Fibroblast of lung (primary cell): ENCODE measurements around the gene SMC6. TPM values are rescaled to one million over a fixed set of nuclear protein-coding genes. Genes with fewer than 3 reads are reported as not detected.

Source experiments
- DNase-seq, 2 donors: peaks; one replicate each; pipeline versions ENCODE4 v3.0.0 to v3.0.0-alpha.2; 2010; ENCODE audit warnings: low read depth in 2 of 2
- H2AFZ ChIP-seq: 2 replicates; pipeline ENCODE4 v1.5.1; 2012; ENCODE audit warnings: low read length, control low read depth, inconsistent platforms
- H3K27ac ChIP-seq: 2 replicates; pipeline ENCODE4 v1.5.1; 2011; ENCODE audit warnings: low read length, control low read depth; ENCODE audit not compliant: insufficient read depth
- H3K27me3 ChIP-seq: 2 replicates; pipeline ENCODE4 v1.5.1; 2011; ENCODE audit warnings: mild to moderate bottlenecking, low read length; ENCODE audit not compliant: control insufficient read depth, insufficient read depth
- H3K36me3 ChIP-seq: 2 replicates; pipeline ENCODE4 v1.5.1; 2011; ENCODE audit warnings: low read length; ENCODE audit not compliant: control insufficient read depth, insufficient read depth
- H3K4me1 ChIP-seq: 2 replicates; pipeline ENCODE4 v1.5.1; 2011; ENCODE audit warnings: low read length; ENCODE audit not compliant: control insufficient read depth, insufficient read depth; ENCODE audit errors: extremely low read depth
- H3K4me2 ChIP-seq: 2 replicates; pipeline ENCODE4 v1.5.1; 2011; ENCODE audit warnings: low read length, control low read depth; ENCODE audit not compliant: insufficient read depth; ENCODE audit errors: extremely low read depth
- H3K4me3 ChIP-seq, 4 experiments: fragments of 200-600 bp in 1 of 4; sonication (generic) in 1 of 4; replicated peaks in 1 of 4; 2 replicates each; pipeline ENCODE4 v1.5.1; 2011 to 2016; ENCODE audit warnings: low read length in 4 of 4, low read depth in 3 of 4, mild to moderate bottlenecking in 3 of 4, control low read depth in 2 of 4, inconsistent platforms in 1 of 4, mixed read lengths in 1 of 4; ENCODE audit not compliant: insufficient read depth in 1 of 4; ENCODE audit errors: control extremely low read depth in 1 of 4
- H3K79me2 ChIP-seq: 2 replicates; pipeline ENCODE4 v1.5.1; 2012; ENCODE audit warnings: mild to moderate bottlenecking, low read length, inconsistent platforms; ENCODE audit not compliant: control insufficient read depth, insufficient read depth
- H3K9ac ChIP-seq: 2 replicates; pipeline ENCODE4 v1.5.1; 2011; ENCODE audit warnings: mild to moderate bottlenecking, low read length, control low read depth; ENCODE audit not compliant: insufficient read depth
- H3K9me3 ChIP-seq: 2 replicates; pipeline ENCODE4 v1.5.1; 2012; ENCODE audit warnings: low read depth, low read length; ENCODE audit not compliant: control insufficient read depth, insufficient read depth
- H4K20me1 ChIP-seq: 2 replicates; pipeline ENCODE4 v1.5.1; 2011; ENCODE audit warnings: low read length; ENCODE audit not compliant: control insufficient read depth, insufficient read depth; ENCODE audit errors: extremely low read depth
- EZH2 ChIP-seq: IDR thresholded peaks from 2 replicates; pipeline ENCODE4 v1.5.1; 2012; ENCODE audit warnings: low read length, control low read depth, mild to moderate bottlenecking; ENCODE audit errors: missing control alignments
- polyA plus RNA-seq, 2 donors: library from polyadenylated mRNA; depleted of rRNA in 1 of 2; stranded (reverse) in 1 of 2; unstranded in 1 of 2; fragments of >200 nt; gene quantifications; 2 replicates each; pipeline ENCODE4 v1.2.1, GENCODE V29; 2011 to 2012; ENCODE audit warnings: missing spikeins in 1 of 2
- total RNA-seq: library from RNA; depleted of rRNA; stranded (reverse); fragments of >200 nt; gene quantifications from 2 replicates; pipeline ENCODE4 v1.2.1, GENCODE V29; 2014
- TF ChIP-seq, protein P1 (sequence below), 2 donors: IDR thresholded peaks in 1 of 2; conservative IDR thresholded peaks in 1 of 2; 1 replicate in 1 of 2; 2 replicates in 1 of 2; pipeline ENCODE4 v1.5.1; 2011 to 2012; ENCODE audit warnings: low read length in 2 of 2, control low read depth in 1 of 2, inconsistent platforms in 1 of 2, low read depth in 1 of 2, mild to moderate bottlenecking in 1 of 2

SMC6 gene
- total and polyA plus RNA-seq, 2 donors (not counting 1 experiment from before 2014, with no cell fraction given): 17.9 to 22.8 TPM

DNA sequence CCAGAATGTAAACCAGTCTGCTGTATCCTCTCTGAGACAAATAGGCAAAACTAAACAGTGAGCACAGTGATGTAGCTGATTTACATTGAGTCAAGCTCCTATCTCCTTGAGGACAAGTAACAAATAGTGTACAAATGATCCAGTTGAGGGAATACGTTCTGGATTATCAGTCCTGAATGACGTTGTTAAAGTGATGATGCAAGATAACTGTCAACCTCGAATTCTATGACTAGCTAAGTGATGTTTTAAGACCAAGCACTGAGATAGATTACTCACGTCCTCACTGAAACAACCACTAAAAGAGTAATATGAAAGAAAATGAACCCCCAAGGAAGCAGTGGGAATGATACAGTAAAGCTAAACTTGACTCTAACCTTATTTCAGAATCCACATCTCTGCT, 46.8 kb downstream of the SMC6 start:
- Histone ChIP-seq H3K27me3 (no peaks in the 10 kb centered on the region), H3K27ac (no peak overlapping the region), H4K20me1 (no peaks in the 10 kb centered on the region), H3K9me3 (no peaks in the 10 kb centered on the region), H3K4me3 (no peak overlapping the region), H3K79me2 (no peaks in the 10 kb centered on the region), H3K9ac (no peak overlapping the region), H3K36me3 (peaks cover 1% of the 10 kb centered on the region), H3K4me2 (no peak overlapping the region), H2AFZ (no peak overlapping the region), H3K4me1 (no peaks in the 10 kb centered on the region)
- TF ChIP-seq, protein P1, sequence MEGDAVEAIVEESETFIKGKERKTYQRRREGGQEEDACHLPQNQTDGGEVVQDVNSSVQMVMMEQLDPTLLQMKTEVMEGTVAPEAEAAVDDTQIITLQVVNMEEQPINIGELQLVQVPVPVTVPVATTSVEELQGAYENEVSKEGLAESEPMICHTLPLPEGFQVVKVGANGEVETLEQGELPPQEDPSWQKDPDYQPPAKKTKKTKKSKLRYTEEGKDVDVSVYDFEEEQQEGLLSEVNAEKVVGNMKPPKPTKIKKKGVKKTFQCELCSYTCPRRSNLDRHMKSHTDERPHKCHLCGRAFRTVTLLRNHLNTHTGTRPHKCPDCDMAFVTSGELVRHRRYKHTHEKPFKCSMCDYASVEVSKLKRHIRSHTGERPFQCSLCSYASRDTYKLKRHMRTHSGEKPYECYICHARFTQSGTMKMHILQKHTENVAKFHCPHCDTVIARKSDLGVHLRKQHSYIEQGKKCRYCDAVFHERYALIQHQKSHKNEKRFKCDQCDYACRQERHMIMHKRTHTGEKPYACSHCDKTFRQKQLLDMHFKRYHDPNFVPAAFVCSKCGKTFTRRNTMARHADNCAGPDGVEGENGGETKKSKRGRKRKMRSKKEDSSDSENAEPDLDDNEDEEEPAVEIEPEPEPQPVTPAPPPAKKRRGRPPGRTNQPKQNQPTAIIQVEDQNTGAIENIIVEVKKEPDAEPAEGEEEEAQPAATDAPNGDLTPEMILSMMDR (conservative IDR thresholded peaks at IDR 0.05 in 1 of 2, IDR thresholded peaks at IDR 0.05 in 1 of 2; ENCODE audit: low read depth in 1 of 2, low read length in 2 of 2): no peak
- no peak for TF ChIP-seq EZH2
- DNase-seq: no peak

DNA sequence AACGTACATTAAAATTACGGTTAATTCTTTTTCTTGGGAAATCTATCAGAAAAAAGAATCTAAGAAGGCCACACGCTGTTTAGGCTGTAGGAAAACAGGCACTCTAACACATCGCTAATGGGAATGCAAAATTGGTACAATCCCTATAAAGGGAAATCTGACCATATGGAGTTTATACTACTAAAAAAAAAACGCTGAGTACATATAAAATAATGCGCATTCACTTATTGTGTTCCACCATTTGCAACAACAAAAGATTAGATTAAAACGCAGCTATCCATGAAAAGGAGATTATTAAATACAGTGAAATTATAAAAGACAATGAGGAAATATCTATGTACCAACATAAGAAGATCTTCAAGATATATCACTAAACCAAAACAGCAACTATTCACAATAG, 62.8 kb downstream of the SMC6 start:
- Histone ChIP-seq H3K36me3 (peaks cover 5% of the 10 kb centered on the region), H3K27me3 (no peaks in the 10 kb centered on the region), H4K20me1 (no peaks in the 10 kb centered on the region), H3K9ac (no peak overlapping the region), H3K9me3 (no peaks in the 10 kb centered on the region), H3K4me3 (no peak overlapping the region), H2AFZ (no peak overlapping the region), H3K4me1 (no peaks in the 10 kb centered on the region), H3K27ac (no peak overlapping the region), H3K79me2 (no peaks in the 10 kb centered on the region), H3K4me2 (no peak overlapping the region)
- TF ChIP-seq, protein P1 (conservative IDR thresholded peaks at IDR 0.05 in 1 of 2, IDR thresholded peaks at IDR 0.05 in 1 of 2; ENCODE audit: low read depth in 1 of 2, low read length in 2 of 2): no peak
- TF ChIP-seq EZH2: no peak
- no peak for DNase-seq

DNA sequence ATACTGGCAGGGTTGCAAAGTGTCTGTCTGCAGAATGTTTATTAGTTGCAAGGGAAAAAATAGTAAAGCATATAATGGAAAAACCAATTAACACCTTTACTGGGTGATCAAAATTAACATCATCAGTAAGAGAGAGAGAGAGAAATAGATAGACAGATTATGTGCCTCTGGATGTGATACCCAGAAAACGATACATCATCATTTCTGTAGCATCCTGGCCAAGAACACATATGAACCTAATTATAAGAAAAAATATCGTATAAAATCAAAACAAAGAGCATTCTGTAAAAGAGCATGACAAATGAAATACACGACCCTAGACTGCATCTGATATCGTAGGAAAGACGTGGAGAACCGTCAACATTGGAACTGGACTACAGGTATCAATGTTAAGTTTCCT, 64.6 kb downstream of the SMC6 start:
- H2AFZ ChIP-seq: no peak overlapping the region
- no peak overlapping the region for H3K27ac ChIP-seq
- H3K4me3 ChIP-seq: no peak overlapping the region
- H3K27me3 ChIP-seq: no peaks in the 10 kb centered on the region
- no peaks in the 10 kb centered on the region for H3K9me3 ChIP-seq
- no peaks in the 10 kb centered on the region for H3K4me1 ChIP-seq
- no peak overlapping the region for H3K9ac ChIP-seq
- peaks cover 3% of the 10 kb centered on the region for H3K36me3 ChIP-seq
- no peak for DNase-seq
- H3K79me2 ChIP-seq: no peaks in the 10 kb centered on the region
- TF ChIP-seq EZH2: no peak
- TF ChIP-seq, protein P1 (conservative IDR thresholded peaks at IDR 0.05 in 1 of 2, IDR thresholded peaks at IDR 0.05 in 1 of 2; ENCODE audit: low read depth in 1 of 2, low read length in 2 of 2): no peak
- no peaks in the 10 kb centered on the region for H4K20me1 ChIP-seq
- no peak overlapping the region for H3K4me2 ChIP-seq
